Measurements from ENCODE around the gene RRP15. TPM values are rescaled to one million over a fixed set of nuclear protein-coding genes. Genes with fewer than 3 reads are reported as not detected.

The RRP15 gene
- total RNA-seq, 1 donor from 2014 or later = 26.9 TPM

GRCh38 chr1:218344814-218345672 is 60.0 kb downstream of the RRP15 start, which contains the start of gene TGFB2:
TGFB2 (plus strand) TSS chr1:218345336; CDS start chr1:218346702, 1,366 bp downstream.
- H3K27ac Mint-ChIP-seq = no peak within 1 kb of the TSS
- no peaks in the 10 kb centered on the region for H3K27me3 Mint-ChIP-seq
- no peaks in the 10 kb centered on the region for H3K9me3 Mint-ChIP-seq
- peak; percentile 29 for ATAC-seq (ENCODE audit: low read depth)
- POLR2A ChIA-PET = interaction anchor here (0.7 to 1.4 kb wide), 6 partner anchors 9 to 844 kb away, joined by 3 to 6 read pairs (median 4); partner anchors contain the start of gene RRP15
- CTCF ChIA-PET = interaction anchor here (0.8 kb wide), 1 partner anchor 526 kb away, joined by 3 read pairs; no protein-coding TSS in a partner anchor
- H3K4me1 Mint-ChIP-seq = peaks cover 39% of the 10 kb centered on the region
- TF ChIP-seq, protein P1, sequence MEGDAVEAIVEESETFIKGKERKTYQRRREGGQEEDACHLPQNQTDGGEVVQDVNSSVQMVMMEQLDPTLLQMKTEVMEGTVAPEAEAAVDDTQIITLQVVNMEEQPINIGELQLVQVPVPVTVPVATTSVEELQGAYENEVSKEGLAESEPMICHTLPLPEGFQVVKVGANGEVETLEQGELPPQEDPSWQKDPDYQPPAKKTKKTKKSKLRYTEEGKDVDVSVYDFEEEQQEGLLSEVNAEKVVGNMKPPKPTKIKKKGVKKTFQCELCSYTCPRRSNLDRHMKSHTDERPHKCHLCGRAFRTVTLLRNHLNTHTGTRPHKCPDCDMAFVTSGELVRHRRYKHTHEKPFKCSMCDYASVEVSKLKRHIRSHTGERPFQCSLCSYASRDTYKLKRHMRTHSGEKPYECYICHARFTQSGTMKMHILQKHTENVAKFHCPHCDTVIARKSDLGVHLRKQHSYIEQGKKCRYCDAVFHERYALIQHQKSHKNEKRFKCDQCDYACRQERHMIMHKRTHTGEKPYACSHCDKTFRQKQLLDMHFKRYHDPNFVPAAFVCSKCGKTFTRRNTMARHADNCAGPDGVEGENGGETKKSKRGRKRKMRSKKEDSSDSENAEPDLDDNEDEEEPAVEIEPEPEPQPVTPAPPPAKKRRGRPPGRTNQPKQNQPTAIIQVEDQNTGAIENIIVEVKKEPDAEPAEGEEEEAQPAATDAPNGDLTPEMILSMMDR (IDR thresholded peaks at IDR 0.05) = no peak
- intact Hi-C loops (cut with micrococcal nuclease) = loop anchor here (1.0 to 5.0 kb wide), 5 partner anchors 30 to 1467 kb away; partner anchors contain the start of genes GPATCH2, RRP15 and SPATA17
- no peak for DNase-seq
- H3K4me3 Mint-ChIP-seq = no peak within 1 kb of the TSS
- peaks cover 2% of the 10 kb centered on the region for H3K36me3 Mint-ChIP-seq (ENCODE audit: low read depth)

- H3K27me3 Mint-ChIP-seq = no peaks in the 10 kb centered on the region
- H3K27ac Mint-ChIP-seq = no peak overlapping the region
Measured at GRCh38 chr1:218345673-218346390, 60.7 kb downstream of the RRP15 start.

DNA sequence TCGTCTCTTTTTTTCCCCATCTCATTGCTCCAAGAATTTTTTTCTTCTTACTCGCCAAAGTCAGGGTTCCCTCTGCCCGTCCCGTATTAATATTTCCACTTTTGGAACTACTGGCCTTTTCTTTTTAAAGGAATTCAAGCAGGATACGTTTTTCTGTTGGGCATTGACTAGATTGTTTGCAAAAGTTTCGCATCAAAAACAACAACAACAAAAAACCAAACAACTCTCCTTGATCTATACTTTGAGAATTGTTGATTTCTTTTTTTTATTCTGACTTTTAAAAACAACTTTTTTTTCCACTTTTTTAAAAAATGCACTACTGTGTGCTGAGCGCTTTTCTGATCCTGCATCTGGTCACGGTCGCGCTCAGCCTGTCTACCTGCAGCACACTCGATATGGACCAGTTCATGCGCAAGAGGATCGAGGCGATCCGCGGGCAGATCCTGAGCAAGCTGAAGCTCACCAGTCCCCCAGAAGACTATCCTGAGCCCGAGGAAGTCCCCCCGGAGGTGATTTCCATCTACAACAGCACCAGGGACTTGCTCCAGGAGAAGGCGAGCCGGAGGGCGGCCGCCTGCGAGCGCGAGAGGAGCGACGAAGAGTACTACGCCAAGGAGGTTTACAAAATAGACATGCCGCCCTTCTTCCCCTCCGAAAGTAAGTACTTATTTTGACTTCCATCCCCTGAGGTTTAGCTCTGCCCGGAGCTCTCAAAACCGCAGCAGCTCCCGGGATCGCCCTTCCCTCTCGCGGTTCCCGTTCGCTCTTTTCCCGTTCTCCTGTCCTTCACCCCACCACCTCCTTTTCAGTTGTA is 61.5 kb downstream of the RRP15 start:
- Mint-ChIP-seq H3K9me3 (no peaks in the 10 kb centered on the region), H3K27ac (no peak overlapping the region), H3K27me3 (no peaks in the 10 kb centered on the region), H3K4me1 (peaks cover 54% of the 10 kb centered on the region), H3K4me3 (no peak overlapping the region), H3K36me3 (ENCODE audit: low read depth) (peaks cover 2% of the 10 kb centered on the region)
- TF ChIP-seq, protein P1 (IDR thresholded peaks at IDR 0.05) = no peak
- peak; percentile 32 for DNase-seq
- intact Hi-C loops (cut with micrococcal nuclease) = loop anchor here (1.0 to 5.0 kb wide), 5 partner anchors 31 to 1466 kb away; partner anchors contain the start of genes GPATCH2, LYPLAL1 and SPATA17
- ChIA-PET POLR2A (interaction anchor here (1.0 to 1.3 kb wide), 3 partner anchors 25 to 62 kb away, joined by 3 to 5 read pairs (median 3); partner anchors contain the start of gene RRP15), CTCF (interaction anchor here (0.8 kb wide), 1 partner anchor 528 kb away, joined by 3 read pairs; no protein-coding TSS in a partner anchor)
- no peak for ATAC-seq (ENCODE audit: low read depth)

More at GRCh38 chr1:218345673-218346390, 60.7 kb downstream of the RRP15 start:
- ChIA-PET CTCF (interaction anchor here (0.8 kb wide), 1 partner anchor 527 kb away, joined by 3 read pairs; no protein-coding TSS in a partner anchor), POLR2A (interaction anchor here (0.9 to 1.4 kb wide), 5 partner anchors 8 to 844 kb away, joined by 3 to 6 read pairs (median 5); partner anchors contain the start of gene RRP15)
- DNase-seq = peak; percentile 50
- Mint-ChIP-seq H3K9me3 (no peaks in the 10 kb centered on the region), H3K4me1 (peaks cover 46% of the 10 kb centered on the region), H3K36me3 (ENCODE audit: low read depth) (peaks cover 2% of the 10 kb centered on the region), H3K4me3 (no peak overlapping the region)
- intact Hi-C loops (cut with micrococcal nuclease) = loop anchor here (1.0 to 5.0 kb wide), 6 partner anchors 31 to 1466 kb away; partner anchors contain the start of genes GPATCH2, LYPLAL1, RRP15 and SPATA17
- TF ChIP-seq, protein P1 (IDR thresholded peaks at IDR 0.05) = no peak
- peak; percentile 76 for ATAC-seq (ENCODE audit: low read depth)

GRCh38 chr1:218347336-218347722 is 62.2 kb downstream of the RRP15 start:
- ATAC-seq (ENCODE audit: low read depth) (no peak), DNase-seq (no peak)
- ChIA-PET CTCF (interaction anchor here (0.6 kb wide), 1 partner anchor 8 kb away, joined by 3 read pairs; no protein-coding TSS in a partner anchor), POLR2A (interaction anchor here (1.0 to 1.1 kb wide), 2 partner anchors 24 to 62 kb away, joined by 3 read pairs; partner anchors contain the start of gene RRP15)
- peaks cover 56% of the 10 kb centered on the region for H3K4me1 Mint-ChIP-seq
- H3K36me3 Mint-ChIP-seq (ENCODE audit: low read depth) = peaks cover 2% of the 10 kb centered on the region
- H3K4me3 Mint-ChIP-seq = no peak overlapping the region
- intact Hi-C loops (cut with micrococcal nuclease) = loop anchor here (1.0 to 5.0 kb wide), 4 partner anchors 30 to 1465 kb away; partner anchors contain the start of genes GPATCH2 and SPATA17
- TF ChIP-seq, protein P1 (IDR thresholded peaks at IDR 0.05) = no peak
- H3K9me3 Mint-ChIP-seq = no peaks in the 10 kb centered on the region
- no peaks in the 10 kb centered on the region for H3K27me3 Mint-ChIP-seq
- H3K27ac Mint-ChIP-seq = no peak overlapping the region
